GM20431 (cell line): Measurements from ENCODE around the gene NTSR1.

Source experiments
- in situ Hi-C: fragments of 300-500 bp; cut with MseI, MboI; formaldehyde crosslinking; loops from one replicate; pipeline ENCODE4 v1.15.0; 2020; ENCODE audit warnings: low sequenced_read_pairs; ENCODE audit not compliant: unreplicated experiment

Gene NTSR1

DNA sequence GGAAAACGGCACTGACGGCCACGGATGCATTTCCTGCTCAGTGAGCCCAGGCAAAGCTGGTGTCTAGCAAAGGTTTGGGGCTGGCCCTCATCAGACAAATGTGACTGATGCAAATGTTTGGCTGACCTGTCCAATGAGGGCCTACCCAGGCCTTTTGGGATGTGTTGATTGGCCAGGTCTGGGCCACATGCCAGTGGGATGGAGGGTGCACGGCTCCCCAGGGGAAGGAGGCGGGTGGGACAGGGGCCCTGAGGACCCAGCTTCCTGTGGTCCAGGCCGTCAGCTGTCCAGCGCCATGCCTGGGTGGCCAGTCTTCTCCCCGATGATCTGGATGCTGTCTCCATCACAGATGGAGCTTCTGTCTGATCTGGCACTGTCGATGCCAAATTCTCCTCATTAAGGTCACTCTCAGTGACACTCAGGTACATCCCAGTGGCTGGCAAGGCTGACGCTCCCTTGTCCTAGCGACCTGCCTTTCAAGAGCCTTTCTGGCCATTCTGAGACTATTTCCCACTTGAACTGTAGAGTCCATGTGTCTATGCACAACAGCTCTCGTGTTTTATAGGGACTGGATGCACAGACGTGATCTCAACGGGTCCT is 43.0 kb downstream of the NTSR1 start:
- in situ Hi-C loops, result no loop called here

GRCh38 chr20:62752181-62752670 is 43.6 kb downstream of the NTSR1 start:
- in situ Hi-C loops, result no loop called here

DNA sequence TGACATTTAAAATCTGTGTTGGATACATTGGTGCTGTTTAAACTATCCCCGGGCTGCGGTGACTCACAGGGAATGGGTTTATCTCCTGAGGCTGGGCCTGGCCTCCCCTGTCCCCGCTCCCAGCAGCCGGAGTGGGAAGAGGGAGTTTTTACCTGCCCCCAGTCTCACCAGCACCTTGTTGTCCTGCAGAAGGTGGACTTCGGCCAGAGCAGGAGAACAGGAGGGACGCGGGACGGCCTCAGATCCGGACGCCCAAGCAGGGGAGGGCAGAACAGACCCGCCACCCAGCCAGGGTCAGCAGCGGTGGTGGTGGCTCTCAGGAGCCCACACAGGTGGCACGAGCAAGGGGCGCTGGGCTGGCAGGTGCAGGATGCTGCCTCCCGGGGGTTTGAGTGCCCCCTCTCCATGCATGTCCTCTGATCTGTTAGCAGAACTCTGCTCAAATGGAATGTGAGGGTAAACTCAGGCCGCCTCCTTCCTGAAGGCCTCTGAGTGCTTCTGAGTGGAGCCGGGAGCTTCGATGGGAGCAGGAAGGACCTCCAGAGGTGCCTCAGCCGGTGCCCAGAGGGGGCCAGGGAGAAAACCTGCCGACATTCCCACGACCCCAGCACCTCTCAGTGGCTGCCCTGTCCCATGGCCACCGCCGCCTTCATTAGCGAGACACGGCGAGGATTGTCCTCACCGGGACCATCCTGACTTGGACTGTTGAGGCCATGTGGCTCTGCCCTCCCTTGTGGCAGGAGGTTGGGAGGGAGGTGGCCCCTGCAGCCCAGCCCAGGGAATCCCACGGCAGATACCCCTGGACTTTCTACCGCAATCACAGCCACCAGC is 44.2 kb downstream of the NTSR1 start:
- in situ Hi-C loops, result no loop called here

DNA sequence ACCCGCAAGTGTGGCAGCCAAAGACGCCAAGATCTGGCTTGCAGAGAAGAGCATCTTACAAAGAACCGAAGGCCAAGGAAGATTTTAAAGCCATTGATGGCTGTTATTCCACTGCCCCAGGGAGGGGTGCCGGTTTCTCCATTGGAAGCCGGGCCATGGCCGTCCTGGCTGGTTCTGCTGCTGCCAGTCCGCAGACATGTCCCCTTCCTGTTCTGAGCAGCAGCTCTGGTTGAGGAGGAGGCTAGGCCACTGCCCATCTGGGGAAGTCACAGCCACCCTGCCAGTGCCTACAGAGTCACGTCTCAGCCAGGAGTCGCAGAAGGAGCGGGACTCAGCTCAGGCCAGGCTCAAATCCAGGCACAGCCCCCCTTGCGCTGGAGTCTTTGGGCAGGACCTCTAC is 45.0 kb downstream of the NTSR1 start:
- in situ Hi-C loops, result no loop called here

GRCh38 chr20:62754122-62754990 is 45.7 kb downstream of the NTSR1 start:
- in situ Hi-C loops, result no loop called here

DNA sequence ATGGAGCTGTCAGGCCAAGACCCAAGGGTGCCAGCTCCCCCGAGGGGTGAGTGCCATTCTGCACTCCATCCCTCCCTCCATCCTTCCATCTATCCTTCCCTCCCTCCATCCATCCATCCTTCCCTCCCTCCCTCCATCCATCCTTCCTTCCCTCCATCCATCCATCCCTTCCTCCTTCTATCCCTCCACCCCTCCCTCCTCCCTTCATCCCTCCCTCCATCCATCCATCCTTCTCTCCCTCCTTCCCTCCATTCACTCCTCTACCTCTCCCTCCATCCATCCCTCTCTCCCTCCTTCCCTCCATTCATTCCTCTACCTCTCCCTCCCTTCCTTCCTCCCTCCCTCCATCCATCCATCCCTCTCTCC is 46.3 kb downstream of the NTSR1 start:
- in situ Hi-C loops, result no loop called here

DNA sequence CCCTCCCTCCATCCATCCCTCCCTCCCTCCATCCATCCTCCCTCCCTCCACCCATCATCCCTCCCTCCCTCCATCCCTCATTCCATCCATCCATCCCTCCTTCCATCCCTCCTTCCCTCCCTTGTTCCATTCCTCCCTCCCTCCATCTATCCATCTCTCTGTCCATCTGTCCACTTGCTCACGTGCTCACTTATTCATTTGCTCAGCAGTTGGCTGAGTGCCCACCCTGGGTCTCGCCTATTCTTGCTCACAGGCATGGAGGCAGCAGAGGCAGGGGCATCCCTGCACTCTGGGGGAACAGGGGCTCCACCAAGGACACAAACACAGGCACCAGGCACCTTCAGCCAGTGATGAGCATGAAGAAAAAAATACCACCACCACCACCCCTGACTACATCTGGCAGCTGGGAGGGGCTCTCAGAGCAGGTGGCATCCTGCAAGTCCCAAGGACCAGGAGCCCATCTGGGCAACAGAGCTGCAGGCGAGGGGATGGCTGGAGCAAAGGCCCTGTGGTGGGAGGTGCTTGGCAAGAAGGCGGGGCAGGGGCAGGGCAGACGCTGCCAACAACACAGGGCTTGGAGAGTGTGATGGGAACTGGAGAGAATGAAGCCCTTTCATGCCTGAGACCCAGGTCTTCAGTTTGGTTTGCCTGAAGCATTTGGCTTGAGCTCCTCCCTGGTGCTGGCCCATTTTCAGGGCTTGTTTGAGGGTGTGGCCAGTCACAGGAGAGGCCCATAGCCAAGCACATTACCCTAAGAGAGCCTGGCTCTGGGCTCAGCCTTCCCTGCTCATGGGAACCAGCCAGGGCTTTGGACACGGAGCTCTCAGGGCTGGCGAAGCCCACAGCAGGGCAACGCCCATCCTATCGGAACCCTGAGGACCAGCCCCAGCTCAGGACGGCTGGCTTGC is 47.4 kb downstream of the NTSR1 start:
- in situ Hi-C loops, result no loop called here

DNA sequence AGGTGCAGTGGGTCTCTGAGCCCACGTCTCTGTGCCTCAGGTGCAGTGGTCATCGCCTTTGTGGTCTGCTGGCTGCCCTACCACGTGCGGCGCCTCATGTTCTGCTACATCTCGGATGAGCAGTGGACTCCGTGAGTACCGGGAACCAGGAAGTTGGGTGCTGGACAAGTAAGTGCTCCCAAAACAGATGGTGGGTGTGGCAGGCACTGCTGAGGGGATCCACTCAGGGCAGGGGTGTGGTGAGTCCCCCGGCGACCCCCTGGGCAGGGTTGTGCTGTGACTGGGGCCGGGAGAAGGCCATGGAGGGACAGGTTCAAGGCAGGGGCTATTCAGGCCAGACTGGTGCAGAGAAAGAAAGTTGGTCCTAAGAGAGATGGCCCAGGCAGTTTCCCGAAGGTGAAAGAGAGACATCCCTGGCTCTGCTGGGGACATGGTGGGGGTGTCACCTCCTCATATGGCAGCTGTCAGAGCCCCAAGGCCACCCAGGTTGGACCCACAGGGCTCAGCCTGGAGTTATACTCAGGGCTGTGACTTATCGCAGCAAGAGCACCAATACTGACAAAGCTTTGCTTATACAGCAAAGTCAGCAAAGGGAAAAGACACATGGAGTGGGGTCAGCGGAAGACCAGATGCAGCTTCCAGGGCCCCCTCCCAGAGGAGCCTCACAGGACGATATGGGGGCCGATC is 49.7 kb downstream of the NTSR1 start:
- in situ Hi-C loops, result no loop called here

- in situ Hi-C loops, result no loop called here
Observed at GRCh38 chr20:62759981-62760431, 51.4 kb downstream of the NTSR1 start.

GRCh38 chr20:62760471-62760855 is 51.8 kb downstream of the NTSR1 start:
- in situ Hi-C loops, result no loop called here

DNA sequence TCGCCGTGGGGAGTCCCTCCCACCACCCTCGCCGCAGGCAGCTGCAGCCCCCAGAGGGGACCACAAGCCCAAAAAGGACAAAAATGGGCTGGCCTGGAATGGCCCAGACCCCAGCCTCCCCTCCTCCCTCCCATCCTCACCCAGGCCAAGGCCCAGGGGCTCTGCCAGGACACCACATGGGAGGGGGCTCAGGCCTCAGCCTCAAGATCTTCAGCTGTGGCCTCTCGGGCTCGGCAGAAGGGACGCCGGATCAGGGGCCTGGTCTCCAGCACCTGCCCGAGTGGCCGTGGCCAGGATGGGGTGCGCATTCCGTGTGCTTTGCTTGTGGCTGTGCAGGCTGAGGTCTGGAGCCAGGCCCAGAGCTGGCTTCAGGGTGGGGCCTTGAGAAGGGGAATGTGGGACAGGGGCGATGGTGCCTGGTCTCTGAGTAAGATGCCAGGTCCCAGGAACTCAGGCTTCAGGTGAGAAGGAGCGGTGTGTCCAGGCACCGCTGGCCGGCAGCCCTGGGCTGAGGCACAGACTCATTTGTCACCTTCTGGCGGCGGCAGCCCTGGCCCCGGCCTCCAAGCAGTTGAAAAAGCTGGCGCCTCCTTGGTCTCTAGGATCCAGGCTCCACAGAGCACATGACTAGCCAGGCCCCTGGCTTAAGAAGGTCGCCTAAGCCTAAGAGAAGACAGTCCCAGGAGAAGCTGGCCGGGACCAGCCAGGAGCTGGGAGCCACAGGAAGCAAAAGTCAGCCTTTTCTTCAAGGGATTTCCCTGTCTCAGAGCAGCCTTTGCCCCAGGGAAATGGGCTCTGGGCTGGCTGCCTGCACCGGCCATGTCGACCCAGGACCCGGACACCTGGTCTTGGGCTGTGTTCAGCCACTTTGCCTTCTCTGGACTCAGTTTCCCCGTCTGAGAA is 52.5 kb downstream of the NTSR1 start:
- in situ Hi-C loops, result no loop called here

GRCh38 chr20:62761759-62762131 is 53.1 kb downstream of the NTSR1 start:
- in situ Hi-C loops, result no loop called here

GRCh38 chr20:62762376-62762775 is 53.7 kb downstream of the NTSR1 start:
- in situ Hi-C loops, result no loop called here

- in situ Hi-C loops, result no loop called here
Observed at GRCh38 chr20:62762801-62763368, 54.2 kb downstream of the NTSR1 start.

DNA sequence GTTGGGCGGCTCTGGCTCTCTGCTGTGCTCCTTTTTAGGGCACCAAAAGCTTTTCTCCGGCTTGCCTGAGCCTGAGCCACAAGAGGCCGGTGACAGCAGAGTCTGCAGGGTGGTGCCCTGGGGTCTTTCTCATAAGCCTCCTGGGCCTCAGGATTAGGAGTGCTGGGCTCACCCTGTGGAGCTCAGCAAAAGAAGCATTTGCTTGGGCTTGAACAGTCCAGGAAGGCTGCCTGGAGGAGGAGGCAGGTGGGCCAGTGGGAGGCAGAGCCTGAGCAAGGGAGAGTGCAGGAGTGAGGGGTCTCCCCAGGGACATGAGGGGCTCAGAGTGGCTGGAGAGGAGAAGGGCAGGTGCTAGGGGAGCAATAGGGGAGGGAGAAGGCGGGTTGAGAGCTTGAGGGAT is 54.8 kb downstream of the NTSR1 start:
- in situ Hi-C loops, result no loop called here

- in situ Hi-C loops, result no loop called here
Observed at GRCh38 chr20:62764156-62764935, 55.7 kb downstream of the NTSR1 start.

DNA sequence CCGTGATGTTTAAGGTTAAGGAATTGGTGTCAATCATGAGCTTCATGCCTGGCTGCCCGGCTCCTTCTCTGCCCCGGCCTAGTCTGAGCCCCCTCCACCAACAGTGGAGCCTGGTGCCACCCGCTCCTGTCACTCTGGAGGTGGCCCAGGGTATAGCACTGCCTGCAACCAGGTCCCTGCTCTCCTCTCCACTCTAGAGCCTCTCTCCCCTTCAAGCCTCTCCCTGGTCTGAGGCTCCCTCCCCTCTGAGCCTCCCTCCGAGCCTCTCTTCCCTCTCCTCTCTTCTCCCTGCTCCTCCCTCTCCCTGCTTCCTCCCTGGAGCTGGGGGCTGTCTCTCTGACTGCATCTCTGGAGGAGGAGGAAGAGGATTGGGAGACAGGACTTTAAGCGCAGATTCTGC is 56.4 kb downstream of the NTSR1 start:
- in situ Hi-C loops, result no loop called here
